GM18520 (cell line): ENCODE results near the gene UGT1A10.

Source experiments
- ATAC-seq: cut with Tn5 transposase; IDR thresholded peaks from one replicate; pipeline ENCODE4 v1.9.1; 2021; ENCODE audit not compliant: unreplicated experiment

The UGT1A10 gene

DNA sequence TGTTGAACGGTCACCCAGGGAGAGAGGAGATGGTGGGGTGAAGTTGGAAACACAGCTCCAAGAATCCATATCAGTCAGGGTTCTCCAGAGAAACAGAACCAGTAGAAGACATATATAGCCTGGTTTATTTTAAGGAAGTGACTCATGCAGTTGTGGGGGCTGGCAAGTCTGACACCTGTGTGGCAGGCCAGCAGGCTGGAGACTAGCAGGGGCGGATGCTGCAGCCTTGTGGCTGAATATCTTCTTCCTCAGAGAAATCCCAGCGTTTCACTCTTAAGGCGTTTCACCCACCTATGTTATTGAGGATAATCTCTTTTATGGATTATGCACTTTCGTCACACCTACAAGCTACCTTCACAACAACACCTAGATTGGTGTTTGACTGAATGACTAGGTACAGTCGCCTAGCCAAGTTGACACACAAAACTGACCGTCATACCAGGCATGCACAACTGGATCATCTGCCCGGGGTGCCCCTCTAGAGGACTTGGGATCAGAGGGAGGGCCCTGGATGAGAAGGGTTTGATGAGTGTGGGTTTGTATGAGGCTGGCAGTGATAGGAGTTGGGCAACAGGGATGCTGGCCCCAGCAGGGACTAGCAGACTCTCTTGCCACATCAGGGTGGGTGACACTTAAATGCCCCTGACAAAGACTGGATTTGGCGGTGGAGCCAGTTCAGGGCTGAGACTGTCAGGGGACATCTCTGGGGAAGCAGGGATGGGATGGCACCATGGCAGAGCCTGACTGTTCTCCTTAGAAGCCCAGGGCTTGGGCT lies 165.3 kb downstream of the UGT1A10 start:
- ATAC-seq = no peak

DNA sequence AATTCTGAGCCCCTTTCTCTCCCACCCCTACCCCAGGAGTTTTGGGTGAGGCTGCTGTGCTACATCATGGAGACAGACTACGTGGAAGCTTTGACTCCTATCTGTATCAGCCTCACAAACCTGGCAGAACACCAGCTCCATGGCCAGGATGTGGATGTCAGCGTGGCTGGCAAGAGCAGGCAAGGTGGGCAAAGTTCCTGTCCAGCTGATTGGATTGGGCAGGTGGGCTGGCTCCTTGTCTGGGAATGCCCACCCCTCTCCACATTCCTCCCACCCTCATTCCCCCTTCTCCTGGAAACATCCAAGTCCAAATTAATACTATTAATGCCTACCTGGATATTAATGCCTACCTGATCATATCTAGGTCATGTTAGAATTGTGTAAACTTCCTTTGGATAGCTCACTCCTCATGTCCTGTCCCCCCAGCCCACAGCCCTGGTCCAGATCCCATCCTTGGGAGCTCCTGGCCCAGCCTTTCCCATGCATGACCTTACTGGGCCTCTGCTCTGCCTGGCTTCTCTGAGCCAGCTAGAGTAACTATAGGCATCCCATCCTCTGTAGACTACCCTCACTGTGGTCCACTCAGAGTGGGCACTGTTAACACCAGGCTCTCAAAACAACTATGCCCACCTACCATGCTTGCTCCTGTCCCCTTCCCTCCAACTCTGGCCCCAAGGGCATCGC lies 166.0 kb downstream of the UGT1A10 start:
- ATAC-seq = no peak

DNA sequence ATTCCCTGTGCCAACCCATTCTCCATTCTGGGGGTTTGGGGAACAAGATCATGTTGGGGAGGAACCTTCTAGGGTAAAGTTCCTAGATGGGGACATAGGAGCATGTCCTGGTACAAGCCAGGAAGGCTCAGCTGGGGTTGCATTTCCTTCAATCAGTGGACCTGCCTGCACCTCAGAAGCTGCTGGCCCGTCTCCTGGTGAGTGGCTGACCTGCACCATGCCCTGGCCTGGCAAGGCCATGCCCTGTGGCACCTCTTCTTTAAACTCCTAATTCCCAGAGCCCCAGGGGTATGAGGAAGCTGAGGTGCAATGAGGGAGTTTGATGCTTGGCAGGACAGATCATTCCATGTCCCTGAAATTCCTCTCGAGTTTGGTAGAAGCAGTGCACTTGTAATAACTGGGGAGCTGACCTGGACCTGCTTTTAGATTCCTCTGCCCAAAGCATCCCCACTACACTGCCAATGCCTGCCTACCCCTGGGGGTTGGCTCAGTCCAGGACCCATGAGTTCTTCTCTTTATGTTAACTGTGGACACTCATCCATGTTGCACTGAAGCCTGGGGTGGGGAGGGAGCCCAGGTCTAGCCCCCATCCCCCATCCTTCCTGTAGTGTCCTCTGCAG lies 167.2 kb downstream of the UGT1A10 start:
- no peak for ATAC-seq

DNA sequence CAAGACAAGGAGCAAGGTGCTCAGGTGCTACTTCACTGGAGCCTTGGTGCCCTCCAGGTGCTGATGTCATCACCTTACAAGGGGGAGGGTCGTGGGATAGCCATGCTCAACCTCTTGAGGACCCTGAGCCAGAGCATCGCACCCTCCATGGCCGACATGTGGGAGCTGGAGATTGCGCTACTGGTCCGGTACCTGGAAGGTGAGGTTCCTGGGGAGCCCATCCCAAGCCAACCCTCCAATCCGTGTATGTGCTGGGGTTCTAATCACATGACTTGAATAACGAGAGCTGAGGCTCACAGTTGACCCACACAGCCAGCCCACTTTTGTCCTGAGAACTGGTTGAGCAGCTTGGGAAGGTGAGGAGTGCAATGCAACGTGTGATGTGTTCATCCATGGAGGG lies 167.7 kb downstream of the UGT1A10 start:
- no peak for ATAC-seq

- no peak for ATAC-seq
Observed at GRCh38 chr2:233807215-233807865, 171.1 kb downstream of the UGT1A10 start.

- no peak for ATAC-seq
Observed at GRCh38 chr2:233807966-233808935, 172.0 kb downstream of the UGT1A10 start.

DNA sequence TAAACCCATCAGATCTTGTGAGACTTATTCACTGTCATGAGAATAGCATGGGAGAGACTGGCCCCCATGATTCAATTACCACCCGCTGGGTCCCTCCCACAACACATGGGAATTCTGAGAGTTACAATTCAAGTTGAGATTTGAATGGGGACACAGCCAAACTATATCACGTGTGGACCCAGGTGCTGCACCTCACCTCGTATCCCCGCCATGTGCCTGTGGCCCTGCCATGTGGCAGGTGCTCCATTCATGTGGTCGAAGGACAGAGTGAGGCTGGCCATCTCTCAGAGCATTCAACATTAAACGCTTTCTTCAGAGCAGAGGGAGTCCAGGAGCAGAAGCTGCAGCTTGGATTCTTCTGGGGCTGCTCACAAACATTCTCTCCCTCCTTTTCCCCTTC lies 174.1 kb downstream of the UGT1A10 start:
- ATAC-seq = no peak

DNA sequence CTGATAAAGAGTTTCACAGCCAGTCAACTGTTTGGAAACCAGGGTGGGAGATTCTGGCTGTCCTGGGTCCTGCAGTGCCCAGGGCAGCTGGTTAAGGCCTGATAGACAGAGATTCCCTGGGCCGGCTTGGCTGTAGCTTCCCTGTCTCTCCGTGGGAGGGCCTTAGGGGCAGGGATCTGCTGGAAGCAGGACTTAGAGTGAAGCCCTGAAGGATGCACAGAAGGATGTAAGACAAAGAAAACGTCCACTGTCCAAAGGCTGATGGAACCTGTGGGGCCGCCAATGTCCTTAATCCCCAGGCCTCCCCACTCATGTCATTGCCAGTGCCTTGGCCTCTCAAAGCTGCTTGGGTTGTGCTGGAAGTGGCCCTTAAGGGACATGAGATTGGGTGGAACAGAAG lies 174.8 kb downstream of the UGT1A10 start:
- no peak for ATAC-seq

- no peak for ATAC-seq
Observed at GRCh38 chr2:233811732-233812131, 175.5 kb downstream of the UGT1A10 start.

DNA sequence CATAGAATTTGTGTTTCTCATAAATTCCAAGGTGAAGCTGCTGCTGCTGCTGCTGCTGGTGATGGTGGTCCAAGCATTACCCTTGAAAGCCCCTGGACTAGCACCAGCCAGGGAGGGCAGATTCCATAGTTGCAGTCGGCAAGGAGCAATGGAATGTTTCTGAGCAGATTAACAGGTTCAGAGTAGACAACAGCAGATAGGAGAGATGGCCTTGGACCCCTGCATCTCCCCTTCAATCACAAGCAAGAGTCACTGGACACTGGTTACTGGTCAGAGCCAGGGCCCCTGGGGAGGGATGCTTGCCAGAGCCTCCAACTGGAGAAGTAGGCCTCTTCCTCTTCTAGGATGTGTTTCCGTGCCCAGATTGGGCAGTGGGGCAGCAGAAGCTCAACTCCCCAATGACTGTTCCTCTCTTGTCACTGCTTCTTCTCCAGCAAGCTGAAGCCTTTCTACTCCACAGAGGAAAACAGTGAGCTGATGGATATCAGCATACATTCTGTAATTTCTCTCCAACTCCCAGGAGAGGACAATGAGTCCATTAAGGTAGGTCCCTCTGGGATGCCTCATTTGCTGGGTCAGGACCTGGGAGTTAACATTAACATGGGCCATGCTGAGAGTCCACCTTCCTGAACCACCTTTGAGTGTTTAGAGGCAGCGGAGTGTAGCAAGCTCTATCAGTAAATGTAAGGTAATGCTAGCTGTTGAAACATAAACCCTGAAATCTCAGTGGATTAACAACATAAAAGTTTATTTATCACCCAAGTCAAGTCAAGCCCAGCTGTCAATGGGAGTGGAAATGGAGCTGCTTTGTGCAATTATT lies 177.2 kb downstream of the UGT1A10 start:
- no peak for ATAC-seq

- ATAC-seq = no peak
Observed at GRCh38 chr2:233814056-233814835, 178.0 kb downstream of the UGT1A10 start.

DNA sequence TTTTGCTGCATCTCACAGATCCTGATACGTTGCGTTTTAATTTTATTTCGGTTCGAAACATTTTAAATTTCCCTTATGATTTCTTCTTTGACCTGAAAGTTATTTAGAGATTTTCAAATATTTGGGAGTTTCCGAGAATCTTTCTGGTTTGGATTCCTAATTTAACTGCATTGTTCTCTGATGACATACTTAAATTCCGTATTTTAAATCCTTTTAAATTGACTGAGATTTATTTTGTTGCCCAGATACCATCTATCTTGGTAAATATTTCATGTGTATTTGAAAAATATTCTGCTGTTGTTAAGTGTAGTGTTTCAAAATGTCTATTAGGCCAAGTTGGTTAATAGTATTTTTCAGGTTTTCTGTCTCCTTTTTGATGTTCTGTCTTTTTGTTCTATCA lies 179.6 kb downstream of the UGT1A10 start:
- ATAC-seq = no peak

GRCh38 chr2:233816334-233816733 lies 180.1 kb downstream of the UGT1A10 start:
- ATAC-seq = no peak

- no peak for ATAC-seq
Observed at GRCh38 chr2:233816771-233817170, 180.5 kb downstream of the UGT1A10 start.

- no peak for ATAC-seq
Observed at GRCh38 chr2:233817361-233817911, 181.2 kb downstream of the UGT1A10 start.

- ATAC-seq = no peak
Observed at GRCh38 chr2:233817995-233818638, 181.9 kb downstream of the UGT1A10 start.

DNA sequence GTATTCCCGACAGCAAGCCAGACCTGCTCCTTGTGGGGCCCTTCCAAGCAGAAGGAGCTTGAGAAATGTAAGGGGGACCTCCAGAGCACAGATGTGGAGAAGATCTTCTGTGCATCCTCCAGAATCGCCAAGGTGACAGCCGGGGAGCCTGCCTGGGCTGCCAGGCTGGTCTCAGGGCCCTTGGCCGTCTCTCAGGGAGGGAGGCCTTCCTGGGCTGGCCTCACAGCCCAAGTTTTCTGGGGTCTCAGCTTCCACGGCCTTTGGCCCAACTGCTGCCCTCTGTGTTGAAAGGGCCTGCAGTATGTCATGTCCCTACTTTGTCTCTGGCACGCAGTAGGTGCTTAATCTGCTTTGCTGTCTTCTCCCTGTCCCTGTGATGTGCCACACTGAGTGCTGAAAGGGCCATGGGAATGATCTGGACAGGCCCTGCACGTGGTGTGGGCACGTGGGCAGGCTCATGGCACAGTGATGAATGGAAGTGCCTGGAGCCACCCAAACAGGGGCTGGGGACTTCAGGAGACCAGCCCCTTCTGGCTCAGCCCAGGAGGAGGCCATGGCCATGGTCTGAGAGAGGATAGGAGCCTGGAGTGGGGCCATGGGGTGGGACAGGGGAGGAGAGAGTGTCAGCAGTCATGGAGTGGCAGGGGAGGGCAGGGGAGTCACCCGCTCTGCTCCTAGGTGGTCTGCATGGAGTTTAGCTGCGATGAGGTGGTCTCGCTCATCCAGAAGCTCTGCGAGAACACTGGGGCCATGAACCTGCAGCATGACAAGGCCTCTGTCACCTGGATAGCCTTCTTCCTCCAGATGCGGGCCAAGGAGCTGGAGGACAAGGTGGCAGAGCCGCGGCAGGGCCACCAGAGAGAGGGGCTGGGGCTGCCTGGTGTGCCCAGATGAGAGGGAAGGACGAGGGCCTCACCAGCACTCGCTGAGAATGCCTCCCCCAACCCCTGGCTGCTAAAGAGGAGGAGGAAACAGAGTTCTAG lies 182.7 kb downstream of the UGT1A10 start:
- ATAC-seq = no peak
